GM12801 (cell line): ENCODE results near the gene SRC.

Source experiments
- CTCF ChIP-seq: IDR thresholded peaks from one replicate; pipeline ENCODE4 v1.5.1; 2011; ENCODE audit warnings: control low read depth; ENCODE audit not compliant: insufficient read length; ENCODE audit errors: extremely low read depth

SRC gene

DNA sequence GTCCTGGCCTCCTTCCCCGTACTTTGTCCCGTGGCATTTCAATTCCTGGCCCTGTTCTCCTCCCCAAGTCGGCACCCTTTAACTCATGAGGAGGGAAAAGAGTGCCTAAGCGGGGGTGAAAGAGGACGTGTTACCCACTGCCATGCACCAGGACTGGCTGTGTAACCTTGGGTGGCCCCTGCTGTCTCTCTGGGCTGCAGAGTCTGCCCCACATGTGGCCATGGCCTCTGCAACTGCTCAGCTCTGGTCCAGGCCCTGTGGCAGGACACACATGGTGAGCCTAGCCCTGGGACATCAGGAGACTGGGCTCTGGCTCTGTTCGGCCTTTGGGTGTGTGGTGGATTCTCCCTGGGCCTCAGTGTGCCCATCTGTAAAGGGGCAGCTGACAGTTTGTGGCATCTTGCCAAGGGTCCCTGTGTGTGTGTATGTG is 58.5 kb downstream of the SRC start:
- no peak for TF ChIP-seq CTCF

- TF ChIP-seq CTCF, result no peak
Measured at GRCh38 chr20:37405351-37405897, 59.5 kb downstream of the SRC start.

GRCh38 chr20:37406010-37406998 is 60.4 kb downstream of the SRC start:
- no peak for TF ChIP-seq CTCF

GRCh38 chr20:37407019-37407566 is 61.2 kb downstream of the SRC start:
- no peak for TF ChIP-seq CTCF

DNA sequence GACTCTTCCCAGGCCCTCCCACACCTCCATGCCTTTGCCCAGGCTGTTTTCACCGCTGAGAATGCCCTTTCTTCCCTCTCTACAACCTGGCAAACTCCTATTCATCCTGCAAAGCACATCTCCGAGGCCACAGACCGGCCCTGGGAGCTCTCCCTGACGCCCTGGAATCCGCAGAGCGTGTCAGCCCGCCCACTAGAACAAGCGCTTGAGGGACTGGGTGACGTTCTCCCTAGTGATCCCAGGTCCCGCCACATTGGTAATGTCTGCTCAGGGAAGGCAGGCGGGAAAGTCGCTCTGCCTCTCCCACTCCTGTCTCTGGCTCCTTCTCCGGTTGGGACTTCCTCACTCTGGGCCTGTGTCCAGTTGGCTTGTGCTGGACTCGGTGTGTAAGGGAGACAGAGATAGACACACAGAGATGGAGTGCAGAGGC is 61.6 kb downstream of the SRC start:
- TF ChIP-seq CTCF, result no peak

- TF ChIP-seq CTCF, result no peak
Measured at GRCh38 chr20:37408302-37409193, 62.6 kb downstream of the SRC start.
